Thyroid gland (tissue), 4 donors: ENCODE data around the gene PSMG4. TPM values are rescaled to one million over a fixed set of nuclear protein-coding genes. Genes with fewer than 3 reads are reported as not detected.

ENCODE experiments used
- DNase-seq, 2 donors: peaks; one replicate each; pipeline ENCODE4 v3.0.0-alpha.2; 2019
- H3K27ac ChIP-seq, 3 donors: fragments of 200-600 bp; sonication (generic); 1 replicate in 2 of 3; 2 replicates in 1 of 3; pipeline ENCODE4 v1.5.1; 2016 to 2019; ENCODE audit warnings: mild to moderate bottlenecking in 1 of 3, moderate library complexity in 1 of 3
- H3K27me3 ChIP-seq: fragments of 200-600 bp; sonication (generic); one replicate; pipeline ENCODE4 v1.5.1; 2019
- H3K36me3 ChIP-seq, 2 donors: fragments of 200-600 bp; sonication (generic); one replicate each; pipeline ENCODE4 v1.5.1; 2016 to 2019
- H3K4me1 ChIP-seq, 2 donors: fragments of 200-600 bp; sonication (generic); one replicate each; pipeline ENCODE4 v1.5.1; 2017 to 2019
- H3K4me3 ChIP-seq, 3 donors: fragments of 200-600 bp; sonication (generic); replicated peaks in 1 of 3; 1 replicate in 2 of 3; 2 replicates in 1 of 3; pipeline ENCODE4 v1.5.1; 2016; ENCODE audit warnings: mild to moderate bottlenecking in 1 of 3
- H3K9me3 ChIP-seq: fragments of 200-600 bp; sonication (generic); one replicate; pipeline ENCODE4 v1.5.1; 2017
- CTCF ChIP-seq, 6 experiments: fragments of 200-600 bp in 3 of 6; fragments of 450-650 bp in 3 of 6; sonication (generic) in 3 of 6; IDR thresholded peaks; one replicate each; pipeline ENCODE4 v1.5.1; 2016 to 2019; ENCODE audit warnings: antibody characterized with exemption in 6 of 6, mild to moderate bottlenecking in 2 of 6, inconsistent platforms in 1 of 6, moderate library complexity in 1 of 6
- POLR2A ChIP-seq, 2 donors: fragments of 450-650 bp; IDR thresholded peaks; one replicate each; pipeline ENCODE4 v1.6.1; 2017; ENCODE audit warnings: antibody characterized with exemption in 2 of 2, mild to moderate bottlenecking in 2 of 2, moderate library complexity in 1 of 2
- WGBS, 2 donors: methylation state at CpG; one replicate each; pipeline ENCODE4 v1.1.5; 2017; 5-methylcytosine and 5-hydroxymethylcytosine counted together
- intact Hi-C: fragments of 100-400 bp; cut with DNase I; formaldehyde crosslinking; loops from one replicate; pipeline ENCODE4 v1.15.1; 2023
- total RNA-seq, 4 donors: library from RNA; depleted of rRNA; stranded (reverse); fragments of >200 nt; gene quantifications; one replicate each; pipeline ENCODE4 v1.2.3, GENCODE V29; 2016

PSMG4 gene
- total RNA-seq, 4 donors from 2014 or later = 19.6 to 41.8 (median 34.4) TPM

GRCh38 chr6:3290931-3291211, 32.1 kb downstream of the PSMG4 start:
- Histone ChIP-seq H3K27ac (no peak overlapping the region), H3K4me3 (no peak overlapping the region), H3K27me3 (no peaks in the 10 kb centered on the region), H3K4me1 (no peaks in the 10 kb centered on the region), H3K36me3 (no peaks in the 10 kb centered on the region), H3K9me3 (no peaks in the 10 kb centered on the region)
- WGBS, 2 donors = 90 to 92% methylated on average over 11 of the region's 11 CpGs
- intact Hi-C loops = no loop called here
- TF ChIP-seq POLR2A (IDR thresholded peaks at IDR 0.05) (no peak), CTCF (IDR thresholded peaks at IDR 0.05) (no peak)
- DNase-seq = no peak

GRCh38 chr6:3291346-3291745, 32.6 kb downstream of the PSMG4 start:
- intact Hi-C loops = no loop called here
- Histone ChIP-seq H3K9me3 (no peaks in the 10 kb centered on the region), H3K27ac (no peak overlapping the region), H3K4me3 (no peak overlapping the region), H3K36me3 (no peaks in the 10 kb centered on the region), H3K4me1 (no peaks in the 10 kb centered on the region), H3K27me3 (no peaks in the 10 kb centered on the region)
- no peak for TF ChIP-seq POLR2A (IDR thresholded peaks at IDR 0.05)
- TF ChIP-seq CTCF (IDR thresholded peaks at IDR 0.05) = no peak
- no peak for DNase-seq
- WGBS, 2 donors = 92% methylated on average over 4 of the region's 4 CpGs

GRCh38 chr6:3291987-3292386, 33.2 kb downstream of the PSMG4 start:
- intact Hi-C loops = no loop called here
- Histone ChIP-seq H3K4me1 (no peaks in the 10 kb centered on the region), H3K36me3 (no peaks in the 10 kb centered on the region), H3K4me3 (no peak overlapping the region), H3K9me3 (no peaks in the 10 kb centered on the region), H3K27ac (no peak overlapping the region), H3K27me3 (no peaks in the 10 kb centered on the region)
- no peak for DNase-seq
- TF ChIP-seq POLR2A (IDR thresholded peaks at IDR 0.05) = no peak
- no peak for TF ChIP-seq CTCF (IDR thresholded peaks at IDR 0.05)
- 93 to 94% methylated on average over 7 of the region's 7 CpGs for WGBS, 2 donors

GRCh38 chr6:3292431-3293197, 33.9 kb downstream of the PSMG4 start:
- Histone ChIP-seq H3K36me3 (no peaks in the 10 kb centered on the region), H3K27me3 (no peaks in the 10 kb centered on the region), H3K9me3 (no peaks in the 10 kb centered on the region), H3K27ac (no peak overlapping the region), H3K4me3 (no peak overlapping the region), H3K4me1 (no peaks in the 10 kb centered on the region)
- WGBS, 2 donors = 94 to 96% methylated on average over 16 to 30 of the region's 32 CpGs
- TF ChIP-seq CTCF (IDR thresholded peaks at IDR 0.05) (no peak), POLR2A (IDR thresholded peaks at IDR 0.05) (no peak)
- no peak for DNase-seq
- intact Hi-C loops = no loop called here

- WGBS, 2 donors = 72 to 78% methylated on average over 26 of the region's 26 CpGs
- Histone ChIP-seq H3K27ac (no peak overlapping the region), H3K4me1 (no peaks in the 10 kb centered on the region), H3K27me3 (no peaks in the 10 kb centered on the region), H3K36me3 (no peaks in the 10 kb centered on the region), H3K9me3 (no peaks in the 10 kb centered on the region), H3K4me3 (no peak overlapping the region)
- TF ChIP-seq CTCF (IDR thresholded peaks at IDR 0.05) = no peak
- no peak for TF ChIP-seq POLR2A (IDR thresholded peaks at IDR 0.05)
- DNase-seq = no peak
- intact Hi-C loops = no loop called here
These were observed 34.8 kb downstream of the PSMG4 start for GRCh38 chr6:3293271-3294155.
